A673 (cell line): Measurements from ENCODE around the gene KRTAP10-4. TPM values are rescaled to one million over a fixed set of nuclear protein-coding genes. Genes with fewer than 3 reads are reported as not detected.

ENCODE experiments used
- BruUV-seq: library from RNA; stranded (reverse); fragments of 400-500 nt; replicated peaks from 2 replicates; lab custom pipeline; 2021; lab: Mats Ljungman, UMichigan
- CTCF ChIA-PET: fragments of 300-600 bp; sonication (Branson Sonifier 250); formaldehyde crosslinking; loops from one replicate; lab custom pipeline; 2022; ENCODE audit warnings: antibody characterized with exemption; lab: Charles Lee
- POLR2A ChIA-PET: fragments of 300-600 bp; sonication (Branson Sonifier 250); formaldehyde crosslinking; loops from one replicate; lab custom pipeline; 2022; ENCODE audit warnings: antibody characterized with exemption; ENCODE audit not compliant: low non-redundant PET; lab: Charles Lee
- DNase-seq: peaks from one replicate; pipeline ENCODE4 v3.0.0-alpha.2; 2015; ENCODE audit warnings: low spot score
- H3K27ac ChIP-seq: fragments of 200-600 bp; sonication (generic); 2 replicates; pipeline ENCODE4 v1.5.1; 2016; ENCODE audit warnings: mixed run types, low read depth, mild to moderate bottlenecking, mixed read lengths, antibody characterized with exemption, low read length; ENCODE audit not compliant: poor library complexity, severe bottlenecking
- H3K27me3 ChIP-seq: fragments of 200-600 bp; sonication (generic); replicated peaks from 2 replicates; pipeline ENCODE4 v1.6.1; 2017; ENCODE audit warnings: mixed run types, low read depth, mild to moderate bottlenecking, mixed read lengths, antibody characterized with exemption, low read length; ENCODE audit not compliant: insufficient read depth, poor library complexity
- H3K36me3 ChIP-seq: fragments of 200-600 bp; sonication (generic); 2 replicates; pipeline ENCODE4 v1.6.1; 2016; ENCODE audit warnings: mixed run types, mild to moderate bottlenecking, mixed read lengths, antibody characterized with exemption, low read length; ENCODE audit not compliant: insufficient read depth, poor library complexity, severe bottlenecking
- H3K4me1 ChIP-seq: fragments of 200-600 bp; sonication (generic); 2 replicates; pipeline ENCODE4 v1.6.1; 2017; ENCODE audit warnings: mixed run types, mild to moderate bottlenecking, mixed read lengths, antibody characterized with exemption, low read length; ENCODE audit not compliant: insufficient read depth, poor library complexity, severe bottlenecking
- H3K4me3 ChIP-seq: fragments of 200-600 bp; sonication (generic); 2 replicates; pipeline ENCODE4 v1.5.1; 2016; ENCODE audit warnings: low read depth, mixed run types, mild to moderate bottlenecking, mixed read lengths, low read length; ENCODE audit not compliant: poor library complexity, severe bottlenecking
- H3K9me3 ChIP-seq: fragments of 200-600 bp; sonication (generic); 2 replicates; pipeline ENCODE4 v1.6.1; 2016; ENCODE audit warnings: mixed run types, low read depth, mild to moderate bottlenecking, mixed read lengths, antibody characterized with exemption, low read length; ENCODE audit not compliant: poor library complexity, severe bottlenecking
- CTCF ChIP-seq: fragments of 300-800, 200-600 bp; sonication (generic); conservative IDR thresholded peaks from 2 replicates; pipeline ENCODE4 v1.5.1; 2017; ENCODE audit warnings: low read depth, mild to moderate bottlenecking, antibody characterized with exemption, low read length, moderate library complexity, mixed read lengths
- EZH2 ChIP-seq: fragments of 200-600 bp; sonication (generic); IDR thresholded peaks from 2 replicates; pipeline ENCODE4 v1.6.1; 2017; ENCODE audit warnings: borderline replicate concordance, low read depth, mild to moderate bottlenecking, mixed read lengths, antibody characterized with exemption, low read length; ENCODE audit not compliant: poor library complexity, severe bottlenecking
- intact Hi-C: fragments of 100-400 bp; cut with micrococcal nuclease; formaldehyde crosslinking; loops from one replicate; pipeline ENCODE4 v1.10.0; 2022; ENCODE audit not compliant: unreplicated experiment
- total RNA-seq: library from RNA; stranded (reverse); gene quantifications from 2 replicates; pipeline ENCODE4 v1.2.3, GENCODE V29; 2021

Gene KRTAP10-4
- total RNA-seq, 1 experiment from 2014 or later, result not detected

GRCh38 chr21:44550807-44551206 lies 22.7 kb upstream of the KRTAP10-4 start:
- no peak overlapping the region for H3K27ac ChIP-seq
- no peaks in the 10 kb centered on the region for H3K27me3 ChIP-seq
- DNase-seq, result no peak
- BruUV-seq, result no TSS peak
- H3K4me1 ChIP-seq, result no peaks in the 10 kb centered on the region
- intact Hi-C loops, result no loop called here
- no peak for TF ChIP-seq EZH2
- no peak for TF ChIP-seq CTCF
- no peaks in the 10 kb centered on the region for H3K36me3 ChIP-seq
- ChIA-PET POLR2A (no interaction called here), CTCF (no interaction called here)
- H3K4me3 ChIP-seq, result no peak overlapping the region
- H3K9me3 ChIP-seq, result no peaks in the 10 kb centered on the region

GRCh38 chr21:44551340-44551961 lies 22.1 kb upstream of the KRTAP10-4 start, which contains the start of gene KRTAP10-2:
Gene KRTAP10-2, minus strand, starts transcription at chr21:44551505. Its CDS starts 47 bp downstream, at chr21:44551458.
- Histone ChIP-seq H3K9me3 (no peaks in the 10 kb centered on the region), H3K36me3 (no peaks in the 10 kb centered on the region), H3K27me3 (no peaks in the 10 kb centered on the region), H3K4me1 (no peaks in the 10 kb centered on the region), H3K27ac (no peak within 1 kb of the TSS), H3K4me3 (no peak within 1 kb of the TSS)
- TF ChIP-seq EZH2 (no peak), CTCF (no peak)
- no peak for DNase-seq
- POLR2A ChIA-PET, result interaction anchor here (0.6 kb wide), 1 partner anchor 12 kb away, joined by 3 read pairs; the partner anchor contains the start of gene KRTAP10-1
- BruUV-seq, result no TSS peak
- CTCF ChIA-PET, result no interaction called here
- intact Hi-C loops, result no loop called here

GRCh38 chr21:44552136-44552535 lies 21.4 kb upstream of the KRTAP10-4 start:
- no peaks in the 10 kb centered on the region for H3K27me3 ChIP-seq

More at GRCh38 chr21:44552136-44552535, 21.4 kb upstream of the KRTAP10-4 start:
- H3K4me3 ChIP-seq, result no peak overlapping the region
- intact Hi-C loops, result no loop called here
- POLR2A ChIA-PET, result no interaction called here
- BruUV-seq, result no TSS peak
- H3K9me3 ChIP-seq, result no peaks in the 10 kb centered on the region
- CTCF ChIA-PET, result no interaction called here
- TF ChIP-seq EZH2 (no peak), CTCF (no peak)
- no peaks in the 10 kb centered on the region for H3K4me1 ChIP-seq
- H3K36me3 ChIP-seq, result no peaks in the 10 kb centered on the region
- no peak overlapping the region for H3K27ac ChIP-seq
- DNase-seq, result no peak
